GM19193 (cell line): Measurements from ENCODE around the gene SFXN5.

Source experiments
- POLR2A ChIP-seq: IDR thresholded peaks from 4 replicates; pipeline ENCODE4 v1.6.1; 2011; ENCODE audit not compliant: insufficient read depth, insufficient read length; ENCODE audit errors: extremely low read depth

Gene SFXN5

GRCh38 chr2:72914589-72915319, 156.8 kb downstream of the SFXN5 start:
- no peak for TF ChIP-seq POLR2A

- TF ChIP-seq POLR2A = no peak
Observed at GRCh38 chr2:72914206-72914559, 157.3 kb downstream of the SFXN5 start.

- TF ChIP-seq POLR2A = no peak
Observed at GRCh38 chr2:72913486-72914205, 157.9 kb downstream of the SFXN5 start.

- no peak for TF ChIP-seq POLR2A
Observed at GRCh38 chr2:72911256-72911655, 160.3 kb downstream of the SFXN5 start.

GRCh38 chr2:72908741-72909140, 162.8 kb downstream of the SFXN5 start:
- TF ChIP-seq POLR2A = no peak

- TF ChIP-seq POLR2A = no peak
Observed at GRCh38 chr2:72901426-72901825, 170.1 kb downstream of the SFXN5 start.

- no peak for TF ChIP-seq POLR2A
Observed at GRCh38 chr2:72900191-72900825, 171.2 kb downstream of the SFXN5 start.

GRCh38 chr2:72898585-72898906, 173.0 kb downstream of the SFXN5 start:
- TF ChIP-seq POLR2A = no peak

- no peak for TF ChIP-seq POLR2A
Observed at GRCh38 chr2:72897785-72898584, 173.5 kb downstream of the SFXN5 start.

GRCh38 chr2:72896446-72896845, 175.1 kb downstream of the SFXN5 start:
- TF ChIP-seq POLR2A = no peak

- no peak for TF ChIP-seq POLR2A
Observed at GRCh38 chr2:72895759-72896281, 175.7 kb downstream of the SFXN5 start.

GRCh38 chr2:72895154-72895553, 176.4 kb downstream of the SFXN5 start:
- no peak for TF ChIP-seq POLR2A

- no peak for TF ChIP-seq POLR2A
Observed at GRCh38 chr2:72894514-72894913, 177.0 kb downstream of the SFXN5 start.

GRCh38 chr2:72893594-72894319, 177.8 kb downstream of the SFXN5 start:
- peak; percentile 32 for TF ChIP-seq POLR2A
